HCT116 (cell line): ENCODE results near the gene ETF1. TPM values are rescaled to one million over a fixed set of nuclear protein-coding genes. Genes with fewer than 3 reads are reported as not detected.

Experiments used
- ATAC-seq: fragments of 200-7000 bp; cut with Tn5 transposase; 2 replicates; pipeline ENCODE4 v1.9.1; 2020; ENCODE audit warnings: mild to moderate bottlenecking, moderate library complexity
- BruUV-seq: library from RNA; stranded (reverse); fragments of 400-500 nt; replicated peaks from 2 replicates; lab custom pipeline; 2021; lab: Mats Ljungman, UMichigan
- CTCF ChIA-PET: fragments of 300-600 bp; sonication (Branson Sonifier 250); formaldehyde crosslinking; loops from one replicate; lab custom pipeline; 2021; ENCODE audit warnings: antibody characterized with exemption; lab: Charles Lee
- POLR2A ChIA-PET: fragments of 300-600, 350-600 bp; sonication (Branson Sonifier 250); formaldehyde crosslinking; loops from one replicate; lab custom pipeline; 2021; ENCODE audit warnings: antibody characterized with exemption; lab: Charles Lee
- RAD21 ChIA-PET, 2 experiments: fragments of 300-600 bp; sonication (Branson Sonifier 250); formaldehyde crosslinking; loops; one replicate each; lab custom pipeline; 2023; ENCODE audit warnings: low total read pairs in 2 of 2; ENCODE audit not compliant: uncharacterized antibody in 2 of 2, unreplicated experiment in 2 of 2, low non-redundant PET in 1 of 2; lab: Charles Lee
- DNase-seq: peaks from one replicate; pipeline ENCODE4 v3.0.0-alpha.2; 2010; ENCODE audit warnings: low read depth, low spot score
- H2AFZ ChIP-seq: fragments of 200-600 bp; shearing (Covaris generic), sonication (generic); 2 replicates; pipeline ENCODE4 v1.6.1; 2017; ENCODE audit warnings: low read depth, mixed run types, mixed read lengths, antibody characterized with exemption, low read length; ENCODE audit not compliant: poor library complexity, severe bottlenecking
- H3K27ac ChIP-seq: 2 replicates; pipeline ENCODE4 v1.5.1; 2012; ENCODE audit warnings: low read depth, low read length
- H3K27me3 ChIP-seq: fragments of 200-600 bp; sonication (generic); 2 replicates; pipeline ENCODE4 v1.6.1; 2016; ENCODE audit warnings: mixed run types, low read length, mixed read lengths; ENCODE audit not compliant: insufficient read depth
- H3K36me3 ChIP-seq, 2 experiments: fragments of 200-500 bp in 1 of 2; fragments of 200-600 bp in 1 of 2; sonication (Bioruptor generic) in 1 of 2; sonication (generic) in 1 of 2; 2 replicates each; pipeline versions ENCODE4 v1.5.1 to v1.6.1; 2014 to 2016; ENCODE audit warnings: low read length in 2 of 2, inconsistent platforms in 1 of 2, mixed read lengths in 1 of 2, mixed run types in 1 of 2; ENCODE audit not compliant: insufficient read depth in 2 of 2, control insufficient read depth in 1 of 2
- H3K4me1 ChIP-seq, 2 experiments: fragments of 200-600 bp in 1 of 2; sonication (generic) in 1 of 2; 2 replicates each; pipeline versions ENCODE4 v1.5.1 to v1.6.1; 2012 to 2017; ENCODE audit warnings: low read length in 2 of 2, inconsistent platforms in 1 of 2, mild to moderate bottlenecking in 1 of 2, mixed read lengths in 1 of 2, mixed run types in 1 of 2, moderate library complexity in 1 of 2; ENCODE audit not compliant: insufficient read depth in 2 of 2, control insufficient read depth in 1 of 2
- H3K4me2 ChIP-seq: fragments of 200-600 bp; sonication (generic); 2 replicates; pipeline ENCODE4 v1.6.1; 2017; ENCODE audit warnings: mixed run types, low read length, mixed read lengths
- H3K4me3 ChIP-seq, 2 experiments: fragments of 200-600 bp in 1 of 2; sonication (generic) in 1 of 2; replicated peaks in 1 of 2; 2 replicates each; pipeline ENCODE4 v1.5.1; 2011 to 2016; ENCODE audit warnings: low read length in 2 of 2, control low read depth in 1 of 2, low read depth in 1 of 2, mild to moderate bottlenecking in 1 of 2, mixed read lengths in 1 of 2, mixed run types in 1 of 2
- H3K79me2 ChIP-seq: fragments of 200-600 bp; sonication (generic); 2 replicates; pipeline ENCODE4 v1.6.1; 2017; ENCODE audit warnings: mild to moderate bottlenecking, mixed run types, low read length, moderate library complexity, mixed read lengths; ENCODE audit not compliant: insufficient read depth
- H3K9ac ChIP-seq: fragments of 200-600 bp; sonication (generic); 2 replicates; pipeline ENCODE4 v1.6.1; 2016; ENCODE audit warnings: low read length, mixed read lengths
- H3K9me2 ChIP-seq: fragments of 200-600 bp; sonication (generic), shearing (Covaris generic); 2 replicates; pipeline ENCODE4 v1.6.1; 2017; ENCODE audit warnings: mixed run types, mild to moderate bottlenecking, moderate library complexity; ENCODE audit not compliant: insufficient read depth
- H3K9me3 ChIP-seq, 2 experiments: fragments of 200-500 bp in 1 of 2; fragments of 200-600 bp in 1 of 2; sonication (Bioruptor generic) in 1 of 2; sonication (generic) in 1 of 2; 2 replicates each; pipeline ENCODE4 v1.6.1; 2014 to 2017; ENCODE audit warnings: low read length in 2 of 2, mixed read lengths in 2 of 2, inconsistent platforms in 1 of 2, low read depth in 1 of 2, mild to moderate bottlenecking in 1 of 2, mixed run types in 1 of 2, moderate library complexity in 1 of 2; ENCODE audit not compliant: control insufficient read depth in 1 of 2, insufficient read depth in 1 of 2
- H4K20me1 ChIP-seq: fragments of 200-600 bp; sonication (generic), shearing (Covaris generic); 2 replicates; pipeline ENCODE4 v1.6.1; 2017; ENCODE audit warnings: mixed run types, mild to moderate bottlenecking, moderate library complexity; ENCODE audit not compliant: insufficient read depth
- ATF3 ChIP-seq: IDR thresholded peaks from 2 replicates; pipeline ENCODE4 v1.6.1; 2012
- CBX3 ChIP-seq: IDR thresholded peaks from 2 replicates; pipeline ENCODE4 v1.6.1; 2012; ENCODE audit warnings: low read depth
- CEBPB ChIP-seq: IDR thresholded peaks from 2 replicates; pipeline ENCODE4 v1.6.1; 2012; ENCODE audit warnings: low read depth
- EGR1 ChIP-seq: IDR thresholded peaks from 2 replicates; pipeline ENCODE4 v1.6.1; 2012; ENCODE audit warnings: low read depth
- ELF1 ChIP-seq: IDR thresholded peaks from 2 replicates; pipeline ENCODE4 v1.6.1; 2012; ENCODE audit warnings: low read depth, borderline replicate concordance
- EZH2phosphoT487 ChIP-seq: fragments of 200-600 bp; IDR thresholded peaks from 2 replicates; pipeline ENCODE4 v1.6.1; 2018; ENCODE audit warnings: antibody characterized with exemption, borderline replicate concordance
- JUND ChIP-seq: IDR thresholded peaks from 2 replicates; pipeline ENCODE4 v1.6.1; 2012
- MAX ChIP-seq: IDR thresholded peaks from 2 replicates; pipeline ENCODE4 v1.6.1; 2012
- POLR2A ChIP-seq: IDR thresholded peaks from 2 replicates; pipeline ENCODE4 v1.7.0; 2011; ENCODE audit warnings: borderline replicate concordance; ENCODE audit not compliant: insufficient read depth, insufficient read length; ENCODE audit errors: extremely low read depth
- POLR2AphosphoS5 ChIP-seq: IDR thresholded peaks from 2 replicates; pipeline ENCODE4 v1.6.1; 2011; ENCODE audit warnings: mild to moderate bottlenecking, low read depth, low read length, moderate library complexity
- RAD21 ChIP-seq: IDR thresholded peaks from 2 replicates; pipeline ENCODE4 v1.6.1; 2012; ENCODE audit warnings: low read depth, mild to moderate bottlenecking
- REST ChIP-seq: IDR thresholded peaks from 2 replicates; pipeline ENCODE4 v1.6.1; 2012; ENCODE audit warnings: low read depth
- SIN3A ChIP-seq: IDR thresholded peaks from 2 replicates; pipeline ENCODE4 v1.6.1; 2012; ENCODE audit warnings: low read depth
- SP1 ChIP-seq: IDR thresholded peaks from 2 replicates; pipeline ENCODE4 v1.6.1; 2012; ENCODE audit warnings: low read depth
- SRF ChIP-seq: IDR thresholded peaks from 2 replicates; pipeline ENCODE4 v1.6.1; 2012; ENCODE audit warnings: low read depth
- TCF7L2 ChIP-seq: IDR thresholded peaks from 2 replicates; pipeline ENCODE4 v1.7.0; 2011; ENCODE audit warnings: borderline replicate concordance, inconsistent platforms; ENCODE audit not compliant: insufficient read depth, insufficient read length; ENCODE audit errors: extremely low read depth
- YY1 ChIP-seq: IDR thresholded peaks from 2 replicates; pipeline ENCODE4 v1.6.1; 2011; ENCODE audit warnings: low read length, low read depth, moderate library complexity, mild to moderate bottlenecking; ENCODE audit not compliant: insufficient replicate concordance; ENCODE audit errors: extremely low read depth
- ZBTB33 ChIP-seq: IDR thresholded peaks from 2 replicates; pipeline ENCODE4 v1.6.1; 2011; ENCODE audit warnings: mild to moderate bottlenecking, low read length, moderate library complexity; ENCODE audit not compliant: insufficient replicate concordance; ENCODE audit errors: extremely low read depth
- ZFX ChIP-seq: fragments of 450-650 bp; IDR thresholded peaks from 2 replicates; pipeline ENCODE4 v1.6.1; 2017
- ZNF274 ChIP-seq: fragments of 200-500 bp; sonication (Bioruptor generic); IDR thresholded peaks from 2 replicates; pipeline ENCODE4 v1.6.1; 2014; ENCODE audit warnings: mild to moderate bottlenecking, low read depth, low read length, inconsistent platforms
- intact Hi-C: fragments of 100-400 bp; cut with micrococcal nuclease; formaldehyde crosslinking; loops from 2 replicates; pipeline ENCODE4 v1.10.0; 2022
- total RNA-seq: library from RNA; stranded (reverse); gene quantifications from one replicate; pipeline ENCODE4 v1.2.1, GENCODE V29; 2021; ENCODE audit not compliant: unreplicated experiment

The ETF1 gene
- total RNA-seq, 1 experiment from 2014 or later, result 178 TPM

- CTCF ChIA-PET, result interaction anchor here (2.6 kb wide), 1 partner anchor 10 kb away, joined by 10 read pairs; no protein-coding TSS in a partner anchor
- H4K20me1 ChIP-seq, result peaks cover 26% of the 10 kb centered on the region
- peaks cover 85% of the 10 kb centered on the region for H3K79me2 ChIP-seq
Measured at GRCh38 chr5:138514021-138514420, 29.0 kb downstream of the ETF1 start.

More at GRCh38 chr5:138514021-138514420, 29.0 kb downstream of the ETF1 start:
- intact Hi-C loops, result no loop called here
- H3K4me3 ChIP-seq, result no peak overlapping the region
- no peaks in the 10 kb centered on the region for H3K9me2 ChIP-seq
- ATAC-seq, result no peak
- no peaks in the 10 kb centered on the region for H3K9me3 ChIP-seq
- H3K27ac ChIP-seq, result no peak overlapping the region
- no peak overlapping the region for H3K4me2 ChIP-seq
- TF ChIP-seq ELF1 (no peak), YY1 (no peak), ZBTB33 (no peak), JUND (no peak), SP1 (no peak), ZNF274 (no peak), SRF (no peak), EGR1 (no peak), EZH2phosphoT487 (no peak), ZFX (no peak), CEBPB (no peak), MAX (no peak), REST (no peak), POLR2AphosphoS5 (no peak), SIN3A (no peak), ATF3 (no peak), RAD21 (no peak), POLR2A (no peak), CBX3 (no peak), TCF7L2 (no peak)
- RAD21 ChIA-PET, result no interaction called here
- BruUV-seq, result no TSS peak
- POLR2A ChIA-PET, result no interaction called here
- peaks cover 58 to 81% of the 10 kb centered on the region in 2 experiments for H3K36me3 ChIP-seq
- H3K9ac ChIP-seq, result no peak overlapping the region
- H2AFZ ChIP-seq, result no peak overlapping the region
- H3K4me1 ChIP-seq, result no peaks in the 10 kb centered on the region
- no peak for DNase-seq
- H3K27me3 ChIP-seq, result no peaks in the 10 kb centered on the region
